ENCODE data around the gene DLG1. TPM values are rescaled to one million over a fixed set of nuclear protein-coding genes. Genes with fewer than 3 reads are reported as not detected.

The DLG1 gene
- total and polyA plus RNA-seq, 9 of the 15 experiments (the other 6 are each of a cell fraction or from before 2014, with no cell fraction given) = 9.4 to 63.5 (median 43.6) TPM

- TF ChIP-seq ZNF124 (CRISPR knock-in tag; IDR thresholded peaks at IDR 0.05) (no peak), BCLAF1 (IDR thresholded peaks at IDR 0.05; ENCODE audit: borderline replicate concordance in 1 of 2, control insufficient read depth in 1 of 2, low read depth in 2 of 2, low read length in 1 of 2) (no peak), ZNF655 (CRISPR knock-in tag; IDR thresholded peaks at IDR 0.05) (no peak), CREB1 (IDR thresholded peaks at IDR 0.05) (no peak), CREB1 (CRISPR knock-in tag; IDR thresholded peaks at IDR 0.05) (peak; percentile 34; the same call in 1 of the 2 replicates), ZNF449 (CRISPR knock-in tag; IDR thresholded peaks at IDR 0.05) (no peak), ZNF431 (CRISPR knock-in tag; IDR thresholded peaks at IDR 0.05) (no peak), TFAM (CRISPR knock-in tag; conservative IDR thresholded peaks at IDR 0.05) (no peak), ELK1 (CRISPR knock-in tag; IDR thresholded peaks at IDR 0.05) (no peak), ZBTB11 (CRISPR knock-in tag; IDR thresholded peaks at IDR 0.05) (no peak), ZNF511 (CRISPR knock-in tag; IDR thresholded peaks at IDR 0.05) (no peak), PTRF (tag; IDR thresholded peaks at IDR 0.05) (no peak), CCAR2 (IDR thresholded peaks at IDR 0.05; ENCODE audit: low read depth, low read length) (no peak), SMARCB1 (IDR thresholded peaks at IDR 0.05; ENCODE audit: insufficient read length, low read depth) (no peak), POLR3A (IDR thresholded peaks at IDR 0.05; ENCODE audit: borderline replicate concordance, extremely low read depth, insufficient read depth, insufficient read length) (no peak)
These were observed at the start of gene DLG1 (continued) for GRCh38 chr3:197298341-197298944.
